BJ (cell line): Measurements from ENCODE around the gene OST4. TPM values are rescaled to one million over a fixed set of nuclear protein-coding genes. Genes with fewer than 3 reads are reported as not detected.
"Not testable (repeated sequence)": the region's sequence is repeated elsewhere in the genome, so short reads cannot be mapped to it uniquely, and the experiment has no call there.

ENCODE experiments used
- CTCF ChIA-PET: fragments of 350-600 bp; formaldehyde crosslinking; extraction: SDS; loops from one replicate; lab custom pipeline; 2021; ENCODE audit warnings: antibody characterized with exemption, inconsistent platforms; lab: Yijun Ruan, JAX
- POLR2A ChIA-PET: fragments of 300-600 bp; sonication (Branson Sonifier 250); formaldehyde crosslinking; extraction: SDS; loops from one replicate; lab custom pipeline; 2021; ENCODE audit warnings: antibody characterized with exemption; lab: Charles Lee
- DNase-seq: peaks from one replicate; pipeline ENCODE4 v3.0.0-alpha.2; 2011; ENCODE audit warnings: low read depth
- H3K27me3 ChIP-seq: 2 replicates; pipeline ENCODE4 v1.6.0; 2011; ENCODE audit warnings: low read length; ENCODE audit not compliant: control insufficient read depth, insufficient read depth
- H3K36me3 ChIP-seq: 2 replicates; pipeline ENCODE4 v1.5.1; 2011; ENCODE audit warnings: low read length; ENCODE audit not compliant: control insufficient read depth, insufficient read depth
- H3K4me3 ChIP-seq: 2 replicates; pipeline ENCODE4 v1.5.1; 2011; ENCODE audit warnings: low read depth, mild to moderate bottlenecking, control low read depth, low read length
- polyA minus RNA-seq: library from RNA; depleted of rRNA, polyadenylated mRNA; stranded (reverse); fragments of >200 nt; gene quantifications from 2 replicates; pipeline ENCODE4 v1.2.3, GENCODE V29; 2011; rRNA and poly(A)+ RNA removed
- polyA plus RNA-seq: library from polyadenylated mRNA; depleted of rRNA; stranded (reverse); fragments of >200 nt; gene quantifications from 2 replicates; pipeline ENCODE4 v1.2.3, GENCODE V29; 2011; rRNA removed
- TF ChIP-seq, protein P1 (sequence below): IDR thresholded peaks from 2 replicates; pipeline ENCODE4 v1.5.1; 2011; ENCODE audit warnings: low read depth, mild to moderate bottlenecking, control low read depth, inconsistent platforms, low read length, moderate library complexity; ENCODE audit not compliant: insufficient read depth

Gene OST4
- polyA plus RNA-seq (755 and 887 TPM in 2 replicates), polyA minus RNA-seq (299 and 500 TPM in 2 replicates)

DNA sequence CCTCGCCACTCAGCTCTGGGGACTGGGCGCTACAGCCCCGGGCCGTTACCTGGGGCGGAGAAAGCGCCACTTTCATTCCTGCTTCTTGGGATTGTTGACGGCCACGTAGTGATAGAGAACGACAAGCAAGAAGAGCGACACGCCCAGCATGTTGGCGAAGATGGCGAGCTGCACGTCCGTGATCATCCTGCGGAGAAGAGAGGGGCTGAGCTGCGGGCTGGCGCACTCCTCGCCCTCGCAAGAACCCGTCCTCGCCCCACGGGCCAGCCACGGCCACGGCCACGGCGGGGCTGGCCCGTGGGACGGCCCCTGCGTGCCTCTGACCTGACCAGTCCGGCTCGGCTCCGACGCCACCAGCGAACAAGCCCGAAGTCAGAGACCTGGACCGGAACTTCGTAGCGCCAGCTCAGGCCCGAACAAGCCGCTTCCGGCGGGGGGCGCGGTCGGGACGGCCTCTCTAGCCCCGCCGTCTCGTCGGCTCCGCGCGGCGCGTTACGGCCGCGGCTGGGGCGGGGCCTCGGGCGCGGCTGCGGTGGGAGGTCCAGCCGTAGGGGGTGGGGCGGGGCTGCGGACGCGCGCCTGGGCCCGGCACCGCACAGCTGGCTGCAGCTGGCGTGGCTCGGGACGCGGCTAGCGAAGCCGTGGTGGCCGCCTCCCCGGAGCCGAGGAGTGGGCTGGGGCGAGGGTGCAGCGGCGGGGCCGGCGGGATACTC, at the start of gene OST4:
Gene OST4, minus strand, starts transcription at position 378 of the 713 bp plus-strand sequence.
- DNase-seq = peak; percentile 50

DNA sequence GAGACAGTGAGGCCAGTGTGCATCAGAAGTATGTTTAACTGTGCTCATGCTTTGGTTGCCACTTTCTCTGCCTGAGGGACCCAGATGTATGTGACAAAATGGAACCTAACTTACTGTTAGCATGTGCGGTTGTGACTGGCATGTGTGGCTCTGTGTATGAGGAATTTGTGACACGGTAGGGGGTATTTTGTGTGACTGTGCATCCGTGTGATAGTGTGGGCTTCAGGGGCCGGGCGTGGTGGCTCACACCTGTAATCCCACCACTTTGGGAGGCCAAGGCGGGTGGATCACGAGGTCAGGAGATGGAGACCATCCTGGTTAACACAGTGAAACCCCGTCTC, 47.8 kb upstream of the OST4 start:
- CTCF ChIA-PET = interaction anchor here (1.3 kb wide), 1 partner anchor 72 kb away, joined by 5 read pairs; no protein-coding TSS in a partner anchor
- POLR2A ChIA-PET, DNase-seq, H3K36me3 ChIP-seq: not testable (repeated sequence)
- Histone ChIP-seq H3K4me3 (peak overlapping the region; percentile 46; the same call in 1 of the 2 replicates), H3K27me3 (peaks cover 22% of the 10 kb centered on the region)

More for the DNA sequence above, at the start of gene OST4:
- ChIA-PET POLR2A (interaction anchor here (0.6 to 0.8 kb wide), 3 partner anchors 16 to 225 kb away, joined by 3 to 7 read pairs (median 4); no protein-coding TSS in a partner anchor), CTCF (interaction anchor here (1.9 kb wide), 1 partner anchor 10 kb away, joined by 14 read pairs; no protein-coding TSS in a partner anchor)
- Histone ChIP-seq H3K27me3 (no peaks in the 10 kb centered on the region), H3K4me3 (peak within 1 kb of the TSS; percentile 87), H3K36me3 (peaks cover 15% of the 10 kb centered on the region)
- TF ChIP-seq, protein P1, sequence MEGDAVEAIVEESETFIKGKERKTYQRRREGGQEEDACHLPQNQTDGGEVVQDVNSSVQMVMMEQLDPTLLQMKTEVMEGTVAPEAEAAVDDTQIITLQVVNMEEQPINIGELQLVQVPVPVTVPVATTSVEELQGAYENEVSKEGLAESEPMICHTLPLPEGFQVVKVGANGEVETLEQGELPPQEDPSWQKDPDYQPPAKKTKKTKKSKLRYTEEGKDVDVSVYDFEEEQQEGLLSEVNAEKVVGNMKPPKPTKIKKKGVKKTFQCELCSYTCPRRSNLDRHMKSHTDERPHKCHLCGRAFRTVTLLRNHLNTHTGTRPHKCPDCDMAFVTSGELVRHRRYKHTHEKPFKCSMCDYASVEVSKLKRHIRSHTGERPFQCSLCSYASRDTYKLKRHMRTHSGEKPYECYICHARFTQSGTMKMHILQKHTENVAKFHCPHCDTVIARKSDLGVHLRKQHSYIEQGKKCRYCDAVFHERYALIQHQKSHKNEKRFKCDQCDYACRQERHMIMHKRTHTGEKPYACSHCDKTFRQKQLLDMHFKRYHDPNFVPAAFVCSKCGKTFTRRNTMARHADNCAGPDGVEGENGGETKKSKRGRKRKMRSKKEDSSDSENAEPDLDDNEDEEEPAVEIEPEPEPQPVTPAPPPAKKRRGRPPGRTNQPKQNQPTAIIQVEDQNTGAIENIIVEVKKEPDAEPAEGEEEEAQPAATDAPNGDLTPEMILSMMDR = no peak

DNA sequence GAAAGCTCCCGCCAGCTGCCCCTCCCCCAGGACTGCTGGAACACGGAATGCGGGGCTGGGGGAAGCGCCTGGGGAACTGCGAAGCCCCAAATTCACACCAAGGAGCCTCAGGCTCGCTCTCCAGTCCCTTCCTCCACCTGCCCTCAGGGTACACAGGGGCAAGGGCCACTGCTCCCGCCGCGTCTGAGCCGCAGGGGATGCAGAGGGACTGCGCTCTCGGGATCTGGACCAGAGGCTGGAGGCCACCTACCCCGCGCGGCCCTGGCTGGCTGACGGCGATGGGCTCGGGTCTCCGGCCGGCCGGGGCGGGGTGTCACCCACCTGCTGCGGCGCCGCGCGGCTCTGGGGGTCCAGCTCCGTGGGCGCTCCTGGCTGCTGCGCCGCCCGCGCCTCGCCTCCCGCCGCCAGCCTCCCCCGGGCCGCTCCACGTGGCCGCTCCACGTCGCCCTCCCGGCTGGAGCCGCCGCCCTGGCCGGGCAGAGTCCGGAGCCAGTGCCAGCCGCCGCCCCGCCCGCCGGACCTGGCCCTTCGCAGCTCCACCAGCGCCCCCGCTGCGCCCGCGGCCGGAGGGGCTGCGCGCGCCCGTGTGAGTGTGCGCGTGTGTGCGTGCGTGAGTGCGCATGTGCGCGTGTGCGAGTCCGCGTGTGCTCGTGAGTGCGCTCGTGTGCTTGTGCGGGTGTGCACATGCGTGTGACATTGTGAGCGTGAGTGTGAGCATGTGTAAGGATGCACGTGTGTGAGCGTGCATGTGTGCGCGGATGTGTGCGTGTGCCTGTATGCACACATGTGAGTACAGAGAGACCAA, 47.3 kb upstream of the OST4 start, which contains the start of gene CGREF1:
Gene CGREF1, minus strand, starts transcription at position 604 of the 805 bp plus-strand sequence. CDS start 14,762 bp downstream, outside the sequence.
- H3K4me3 ChIP-seq = peak within 1 kb of the TSS; percentile 46
- POLR2A ChIA-PET = no interaction called here
- CTCF ChIA-PET = interaction anchor here (0.5 to 1.3 kb wide), 2 partner anchors 73 to 165 kb away, joined by 3 to 5 read pairs; no protein-coding TSS in a partner anchor
- H3K36me3 ChIP-seq = no peaks in the 10 kb centered on the region
- TF ChIP-seq, protein P1 = no peak
- peaks cover 22% of the 10 kb centered on the region for H3K27me3 ChIP-seq
- DNase-seq = no peak

DNA sequence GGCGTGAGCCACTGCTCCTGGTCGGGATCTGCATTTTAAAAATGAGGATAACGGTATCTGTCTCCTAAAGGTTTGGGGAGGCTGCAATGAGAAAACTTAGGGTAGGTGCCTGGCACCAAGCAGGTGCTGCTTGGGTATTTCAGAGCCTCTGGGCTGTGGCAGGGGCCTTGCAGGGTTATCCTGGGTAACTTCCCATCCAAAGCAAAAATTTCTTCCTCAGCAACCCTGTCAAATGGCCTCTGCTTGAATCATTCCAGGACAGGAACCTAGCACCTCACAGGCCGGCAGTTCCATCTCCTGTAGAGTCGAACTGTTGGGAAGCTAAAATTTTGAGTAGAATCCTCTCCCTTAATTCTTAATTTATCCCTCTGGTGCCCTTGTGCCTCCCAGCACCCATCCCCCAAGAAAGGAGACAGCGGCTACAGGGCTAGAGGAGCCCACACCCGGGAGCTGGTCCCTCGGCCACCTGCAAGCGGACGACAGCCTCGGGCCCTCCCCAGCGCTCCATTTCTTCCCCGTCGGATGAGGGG, 46.6 kb upstream of the OST4 start:
- Histone ChIP-seq H3K4me3 (peak overlapping the region; percentile 46), H3K27me3 (peaks cover 20% of the 10 kb centered on the region), H3K36me3 (no peaks in the 10 kb centered on the region)
- no peak for DNase-seq
- CTCF ChIA-PET = interaction anchor here (1.3 kb wide), 1 partner anchor 73 kb away, joined by 5 read pairs; no protein-coding TSS in a partner anchor
- POLR2A ChIA-PET = no interaction called here
- TF ChIP-seq, protein P1 = no peak

DNA sequence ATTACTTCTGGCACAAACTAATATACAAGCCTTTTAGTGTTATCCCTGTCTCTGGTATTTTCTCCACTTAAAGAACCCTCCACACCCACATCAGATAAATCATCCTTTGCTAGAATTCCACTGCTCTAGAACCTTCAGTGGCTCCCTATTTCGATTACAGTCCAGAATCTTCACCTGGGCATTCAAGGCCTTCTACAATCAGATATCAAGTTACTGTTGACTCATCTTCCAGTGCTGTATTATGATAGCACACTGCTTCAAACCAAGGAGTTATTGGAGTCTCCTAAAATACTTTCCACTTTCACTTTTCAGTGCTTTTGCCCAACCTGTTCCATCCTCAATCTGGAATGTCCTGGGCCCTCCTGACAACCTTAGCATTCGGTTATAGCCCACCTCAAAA, 44.1 kb upstream of the OST4 start:
- ChIA-PET CTCF (no interaction called here), POLR2A (no interaction called here)
- Histone ChIP-seq H3K36me3 (no peaks in the 10 kb centered on the region), H3K27me3 (peaks cover 14% of the 10 kb centered on the region; the same call in 1 of the 2 replicates), H3K4me3 (no peak overlapping the region)
- TF ChIP-seq, protein P1 = no peak
- no peak for DNase-seq

DNA sequence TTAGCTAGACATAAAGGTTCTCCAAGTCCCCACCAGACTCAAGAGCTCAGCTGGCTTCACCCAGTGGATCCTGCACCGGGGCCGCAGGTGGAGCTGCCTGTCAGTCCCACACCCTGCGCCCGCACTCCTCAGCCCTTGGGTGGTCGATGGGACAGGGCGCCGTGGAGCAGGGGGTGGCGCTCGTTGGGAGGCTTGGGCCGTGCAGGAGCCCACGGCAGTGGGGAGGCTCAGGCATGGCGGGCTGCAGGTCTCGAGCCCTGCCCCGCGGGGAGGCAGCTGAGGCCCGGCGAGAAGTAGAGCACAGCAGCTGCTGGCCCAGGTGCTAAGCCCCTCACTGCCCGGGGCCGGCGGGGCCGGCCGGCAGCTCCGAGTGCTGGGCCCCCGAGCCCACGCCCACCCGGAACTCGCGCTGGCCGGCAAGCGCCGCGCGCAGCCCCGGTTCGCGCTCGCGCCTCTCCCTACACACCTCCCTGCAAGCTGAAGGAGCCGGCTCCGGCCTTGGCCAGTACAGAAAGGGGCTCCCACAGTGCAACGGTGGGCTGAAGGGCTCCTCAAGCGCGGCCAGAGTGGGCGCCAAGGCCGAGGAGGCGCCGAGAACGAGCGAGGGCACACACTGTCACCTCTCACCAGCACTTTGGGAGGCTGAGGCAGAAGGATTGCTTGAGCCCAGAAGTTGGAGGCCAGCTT, 40.1 kb upstream of the OST4 start:
- POLR2A ChIA-PET, H3K36me3 ChIP-seq, DNase-seq, H3K4me3 ChIP-seq, H3K27me3 ChIP-seq: not testable (repeated sequence)
- CTCF ChIA-PET = interaction anchor here (0.6 to 1.8 kb wide), 4 partner anchors 12 to 25 kb away, joined by 3 to 7 read pairs (median 3); partner anchors contain the start of gene KHK

DNA sequence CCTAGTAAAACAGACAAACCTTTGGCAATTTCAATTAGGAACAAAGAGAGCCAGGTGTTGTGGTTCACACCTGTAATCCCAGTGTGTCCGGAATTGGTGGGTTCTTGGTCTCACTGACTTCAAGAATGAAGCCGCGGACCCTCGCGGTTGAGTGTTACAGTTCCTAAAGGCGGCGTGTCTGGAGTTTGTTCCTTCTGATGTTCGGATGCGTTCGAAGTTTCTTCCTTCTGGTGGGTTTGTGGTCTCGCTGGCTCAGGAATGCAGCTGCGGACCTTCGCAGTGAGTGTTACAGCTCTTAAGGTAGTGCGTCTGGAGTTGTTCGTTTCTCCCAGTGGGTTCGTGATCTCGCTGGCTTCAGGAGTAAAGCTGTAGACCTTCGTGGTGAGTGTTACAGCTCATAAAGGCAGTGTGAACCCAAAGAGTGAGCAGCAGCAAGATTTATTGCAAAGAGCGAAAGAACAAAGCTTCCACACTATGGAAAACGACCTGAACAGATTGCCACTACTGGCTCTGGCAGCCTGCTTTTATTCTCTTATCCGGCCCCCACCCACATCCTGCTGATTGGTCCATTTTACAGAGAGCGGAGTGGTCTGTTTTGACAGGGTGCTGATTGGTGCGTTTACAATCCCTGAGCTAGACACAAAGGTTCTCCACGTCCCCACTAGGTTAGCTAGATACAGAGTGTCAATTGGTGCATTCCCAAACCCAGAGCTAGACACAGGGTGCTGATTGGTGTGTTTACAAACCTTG, 39.3 kb upstream of the OST4 start:
- CTCF ChIA-PET = interaction anchor here (0.9 to 1.8 kb wide), 2 partner anchors 11 to 13 kb away, joined by 3 to 7 read pairs; no protein-coding TSS in a partner anchor
- H3K4me3 ChIP-seq, H3K27me3 ChIP-seq, POLR2A ChIA-PET, H3K36me3 ChIP-seq, DNase-seq: not testable (repeated sequence)
